Stimulated activated CD8-positive, alpha-beta memory T cell treated with anti-CD3 and anti-CD28 coated beads, Interleukin-7, amount 100 ng/mL, for 1 hour (primary cell): ENCODE measurements around the gene PLEKHG3.

Source experiments
- DNase-seq, 2 donors: peaks; one replicate each; pipeline ENCODE4 v3.0.0-alpha.2; 2020; ENCODE audit warnings: low read depth in 2 of 2

PLEKHG3 gene

DNA sequence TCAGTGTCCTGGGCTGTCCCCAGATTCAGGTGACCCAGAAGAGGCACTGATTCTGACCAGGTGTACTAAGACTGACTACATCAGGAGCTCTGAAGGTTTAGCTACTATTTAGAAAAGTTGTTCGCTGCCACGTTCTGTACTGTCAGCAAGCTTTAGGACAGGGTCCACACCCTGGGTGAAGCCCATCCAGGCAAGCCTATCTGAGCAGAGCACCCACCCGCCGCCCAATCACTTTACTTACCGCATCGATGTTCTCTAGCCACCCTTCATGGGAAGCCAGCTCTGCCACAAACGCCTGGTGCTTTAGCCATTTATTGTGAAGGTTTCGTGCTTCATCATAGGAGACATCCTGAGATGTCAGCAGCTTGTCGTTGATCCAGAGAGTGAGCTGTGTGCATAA, 79.8 kb downstream of the PLEKHG3 start:
- DNase-seq = no peak

DNA sequence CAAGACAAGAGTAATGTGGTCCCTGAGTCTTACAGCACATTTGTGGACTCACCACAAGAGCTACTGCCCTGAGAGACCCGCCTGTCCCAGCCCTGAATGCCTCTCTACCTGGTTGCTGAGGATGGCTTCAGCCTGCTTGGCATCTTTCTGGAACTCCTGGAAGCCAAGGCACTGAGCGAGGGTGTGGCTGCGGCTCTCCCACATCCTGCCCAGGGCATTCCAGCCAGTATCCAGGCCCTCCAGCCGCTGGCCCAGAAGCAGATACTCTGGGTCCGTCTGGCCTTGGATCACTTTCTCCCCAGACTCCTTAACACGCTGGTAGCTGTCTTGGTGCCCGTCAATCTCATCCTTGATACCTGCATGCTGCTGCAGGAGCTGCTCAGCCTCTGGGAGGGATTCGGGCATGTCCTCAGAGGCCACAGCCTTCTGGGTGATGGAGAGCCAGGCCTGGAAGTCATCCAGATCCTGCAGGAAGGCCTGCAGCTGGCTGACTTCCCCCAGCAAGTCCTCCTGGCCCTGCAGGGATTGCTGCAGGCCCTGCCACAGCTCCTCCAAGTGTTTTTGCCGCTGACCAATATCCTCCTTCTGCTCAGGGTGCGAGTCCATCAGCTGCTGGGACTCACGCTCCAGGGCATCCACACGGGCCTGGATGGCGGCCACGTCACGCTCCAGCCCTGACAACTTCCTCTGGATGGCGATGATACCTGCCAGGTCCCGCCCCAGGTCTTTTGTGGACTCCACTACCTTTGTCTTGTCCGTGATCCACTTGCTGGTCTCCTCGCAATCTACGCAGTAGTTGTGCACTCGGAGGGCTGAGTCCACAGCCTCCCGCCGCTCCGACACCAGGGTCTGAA, 82.3 kb downstream of the PLEKHG3 start:
- no peak for DNase-seq

DNA sequence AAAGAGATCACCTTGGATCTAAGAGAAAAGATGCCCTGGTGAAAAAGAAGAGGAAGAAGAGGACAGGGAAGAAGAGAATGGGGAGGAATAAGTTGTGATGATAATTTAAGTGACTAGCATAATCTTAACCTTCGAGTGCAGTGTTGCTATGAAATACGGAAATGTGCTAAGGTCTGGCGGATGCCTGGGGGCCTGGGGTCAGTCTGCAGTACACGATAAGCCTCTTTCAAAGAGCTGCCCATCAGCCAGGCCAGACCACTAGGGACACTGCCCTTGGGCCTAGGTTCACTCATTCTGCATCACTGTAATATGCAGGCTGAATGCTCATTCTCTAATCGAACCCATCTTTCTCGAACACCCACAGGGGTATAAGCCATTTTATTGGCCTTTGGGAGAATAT, 83.4 kb downstream of the PLEKHG3 start:
- no peak for DNase-seq

DNA sequence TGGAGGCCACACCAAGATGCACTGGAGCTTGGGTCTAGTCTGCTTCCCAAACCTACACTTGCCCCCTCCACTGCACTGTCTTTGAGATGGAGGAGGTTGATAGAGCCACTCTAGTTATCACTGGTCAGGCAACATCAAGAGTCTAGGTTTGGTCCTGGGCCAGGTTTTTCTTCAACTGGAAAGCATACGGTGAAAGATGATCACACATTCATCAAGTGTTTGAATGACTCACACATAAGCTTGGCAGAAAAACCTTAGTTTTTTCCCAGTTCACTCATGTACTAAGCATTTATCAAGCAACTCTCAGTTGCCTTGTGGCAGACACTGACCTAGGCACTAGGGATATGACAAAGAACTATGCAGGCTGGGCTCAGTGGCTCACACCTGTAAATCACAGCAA, 84.5 kb downstream of the PLEKHG3 start:
- no peak for DNase-seq

DNA sequence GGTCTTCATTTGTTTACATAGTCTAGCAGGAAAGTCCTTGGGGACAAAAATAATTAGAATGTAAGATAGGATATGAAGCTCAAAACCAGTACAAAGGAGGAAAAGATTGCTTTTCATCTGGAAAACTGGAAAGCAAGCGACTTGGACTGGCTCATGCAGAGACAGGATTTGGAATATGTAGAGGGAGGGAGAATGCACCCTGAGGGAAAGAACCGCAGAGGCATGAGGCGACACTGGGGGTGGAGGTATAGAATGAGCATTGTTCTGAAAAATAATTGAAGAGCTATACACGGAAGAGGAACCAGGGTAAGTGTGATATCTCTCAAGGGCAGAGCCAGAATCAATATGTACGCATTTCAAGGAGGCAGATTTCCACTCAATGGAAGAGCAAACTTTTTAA, 85.5 kb downstream of the PLEKHG3 start:
- no peak for DNase-seq

DNA sequence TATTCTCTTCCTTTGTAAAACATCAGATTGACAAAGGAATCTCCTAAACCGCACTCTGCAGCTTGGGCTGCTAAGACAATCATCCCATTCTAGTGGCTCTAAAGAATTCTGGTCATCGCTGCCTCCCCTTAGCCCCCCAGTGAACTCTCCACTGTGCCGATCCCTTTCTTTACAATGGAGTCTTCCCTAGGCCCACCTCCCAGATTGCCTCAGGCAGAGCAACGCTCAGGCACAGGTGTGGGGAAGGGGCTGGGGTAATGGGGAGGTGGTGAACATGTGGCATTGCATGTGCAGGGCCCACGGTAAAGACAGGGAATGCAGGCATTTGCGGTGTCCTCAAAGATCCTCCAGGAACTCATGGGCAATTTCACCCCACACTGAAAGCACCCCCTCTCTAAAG, 86.3 kb downstream of the PLEKHG3 start:
- DNase-seq = no peak

DNA sequence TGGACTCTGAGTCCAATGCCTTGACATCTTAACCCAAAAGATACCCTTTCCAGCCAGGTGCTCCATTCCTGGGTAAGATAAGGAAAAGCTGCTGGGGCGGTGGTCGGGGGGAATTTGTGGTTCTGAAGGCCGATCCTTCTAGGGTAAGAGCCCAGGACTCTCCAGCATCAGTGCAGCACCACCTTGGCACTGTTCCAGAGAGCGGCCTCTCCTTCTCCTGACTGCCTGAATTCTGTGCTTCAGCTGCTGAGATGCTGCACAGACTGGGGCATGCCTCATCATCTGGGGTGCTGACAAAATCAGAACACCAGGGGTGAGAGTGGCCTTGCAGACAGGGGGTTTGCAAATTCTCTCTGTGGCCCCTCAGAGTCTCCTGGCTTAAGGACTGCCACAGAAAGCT, 88.0 kb downstream of the PLEKHG3 start:
- DNase-seq = no peak

DNA sequence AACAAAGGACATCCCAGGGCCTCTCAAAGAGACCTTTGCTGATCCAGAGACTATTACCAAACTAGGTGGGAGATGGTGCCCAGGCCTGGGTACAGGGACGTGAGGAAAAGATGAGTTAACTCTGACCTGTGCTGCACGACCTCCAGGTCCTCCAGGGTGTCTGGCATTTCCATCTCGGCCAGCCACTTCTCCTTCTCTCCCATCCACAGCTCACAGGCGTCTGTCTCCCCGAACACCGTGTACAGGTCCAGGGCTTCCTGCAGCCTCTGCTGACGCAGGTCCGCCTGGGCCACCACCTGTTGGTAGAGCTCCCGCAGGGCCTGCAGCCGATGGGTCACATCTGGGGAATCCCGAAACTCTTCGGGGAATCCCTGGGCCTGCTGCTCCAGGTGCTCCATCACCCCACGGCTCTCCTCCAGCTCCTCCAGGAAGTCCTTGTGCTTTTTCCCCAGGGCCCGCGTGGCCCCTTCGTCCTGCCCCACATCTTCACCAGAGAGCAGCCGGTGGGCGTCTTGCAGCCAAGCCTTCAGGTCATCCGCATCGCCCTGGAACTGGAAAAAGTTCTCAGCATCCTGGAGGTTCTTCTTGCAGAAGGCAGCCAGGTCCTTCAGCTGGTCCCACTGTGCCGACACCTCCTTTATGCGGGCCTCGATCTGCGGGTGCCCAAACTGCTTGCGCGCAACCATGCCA, 88.8 kb downstream of the PLEKHG3 start:
- no peak for DNase-seq

DNA sequence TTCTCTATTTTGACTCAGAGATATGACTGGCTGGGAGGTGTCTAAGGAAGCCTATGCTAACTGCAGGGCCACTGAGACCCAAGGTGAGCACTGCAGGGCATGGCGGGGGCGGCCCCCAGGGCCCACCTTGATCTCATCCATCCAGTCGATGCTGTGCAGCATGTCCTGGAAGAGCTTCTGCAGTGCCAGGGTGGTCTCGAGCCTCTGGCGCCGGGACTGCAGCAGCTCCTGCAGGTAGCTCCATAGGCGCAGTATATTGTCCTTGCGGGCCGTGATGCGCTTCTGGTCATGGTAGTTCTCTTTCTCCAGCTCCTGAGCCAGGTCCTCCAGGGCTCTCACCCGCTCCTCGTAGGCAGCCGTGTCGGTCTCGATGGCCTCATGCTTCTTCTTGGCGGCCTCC, 91.0 kb downstream of the PLEKHG3 start:
- no peak for DNase-seq

DNA sequence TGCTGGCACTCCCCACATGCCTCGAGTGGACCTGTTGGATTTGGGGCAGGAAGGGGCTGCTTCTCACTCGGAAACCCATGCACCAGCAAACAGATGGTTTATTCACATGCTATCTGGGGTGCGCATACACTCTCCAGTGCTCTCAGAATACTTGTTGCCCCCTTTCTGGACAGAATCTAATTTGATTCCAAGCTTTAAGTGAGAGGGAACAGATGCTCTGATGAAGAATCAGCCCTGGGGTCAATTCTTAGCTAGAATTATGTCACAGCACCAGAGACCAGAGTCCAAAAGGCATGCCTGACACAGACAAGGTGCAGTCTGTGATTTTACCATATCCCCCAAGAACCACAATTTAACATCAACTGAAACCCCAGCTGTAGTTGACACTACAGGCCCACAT, 91.7 kb downstream of the PLEKHG3 start:
- DNase-seq = no peak

DNA sequence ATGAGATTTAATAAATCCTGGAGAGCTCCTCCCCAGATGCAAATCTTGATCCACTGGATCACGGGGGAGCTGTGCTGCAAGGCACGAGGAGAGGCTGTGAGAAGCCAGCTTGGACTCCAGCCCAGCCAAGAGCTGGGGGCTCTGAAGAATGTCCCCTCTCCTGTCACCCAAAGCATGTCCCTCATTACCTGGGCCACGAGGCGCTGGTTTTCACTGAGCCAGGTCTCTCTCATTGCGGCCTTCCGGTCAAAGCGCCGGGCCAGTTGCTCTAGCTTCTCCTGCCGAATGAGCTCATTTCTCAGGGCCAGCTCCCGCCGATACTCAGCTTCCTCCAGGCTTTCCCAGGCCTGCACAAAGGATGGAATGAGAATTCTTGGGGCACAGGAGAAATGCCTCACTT, 92.1 kb downstream of the PLEKHG3 start:
- no peak for DNase-seq

DNA sequence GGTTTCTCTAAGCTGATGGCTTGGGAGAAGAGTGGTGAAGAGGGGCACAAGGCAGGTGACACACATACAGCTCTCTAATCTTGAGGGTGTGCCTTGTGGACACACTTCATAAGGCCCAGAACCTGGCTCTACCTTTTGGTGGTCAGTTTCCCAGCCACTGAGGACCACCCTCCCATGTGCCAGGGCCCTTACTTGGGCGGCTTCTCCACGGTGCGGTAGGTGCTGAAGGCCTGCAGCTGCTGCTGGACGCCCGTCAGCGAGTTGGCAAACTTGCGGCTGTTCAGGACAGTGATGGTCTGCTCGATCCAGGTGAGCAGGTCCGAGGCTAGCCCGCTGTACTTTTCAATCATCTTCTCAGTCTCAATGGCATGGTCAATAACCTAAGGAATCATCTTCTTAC, 95.3 kb downstream of the PLEKHG3 start:
- no peak for DNase-seq
